Left cardiac atrium (tissue), 4 donors: Measurements from ENCODE around the gene GRIK4. TPM values are rescaled to one million over a fixed set of nuclear protein-coding genes. Genes with fewer than 3 reads are reported as not detected.

Source experiments
- ATAC-seq, 2 donors: fragments of 200-7000 bp; cut with Tn5 transposase; one replicate each; pipeline ENCODE4 v1.9.1; 2020; ENCODE audit warnings: mild to moderate bottlenecking in 2 of 2, moderate library complexity in 2 of 2
- DNase-seq: peaks from one replicate; pipeline ENCODE4 v3.0.0-alpha.2; 2020
- intact Hi-C, 2 donors: fragments of 100-400 bp; cut with DNase I; formaldehyde crosslinking; loops; one replicate each; pipeline versions ENCODE4 v1.14.1 to v1.15.1; 2022 to 2023
- total RNA-seq, 2 donors: library from RNA; stranded (reverse); fragmentation: NEBNext Ultra II Directional; extraction: Animal tissue kit (Norgen Biotek cat#: 25700); gene quantifications; one replicate each; pipeline ENCODE4 v1.2.1, GENCODE V29; 2021
- donor health status: DM: no; HTN: yes; CAD: no.
- donor health status: DM: no; HTN: yes; CAD: no; lungs with severe emphysema.
- donor health status: DM: yes; HTN: yes; CAD: no.
- donor health status: Dilated cardiomyopathy.

GRIK4 gene
- total RNA-seq, 2 donors from 2014 or later: 0.35 to 0.55 TPM

DNA sequence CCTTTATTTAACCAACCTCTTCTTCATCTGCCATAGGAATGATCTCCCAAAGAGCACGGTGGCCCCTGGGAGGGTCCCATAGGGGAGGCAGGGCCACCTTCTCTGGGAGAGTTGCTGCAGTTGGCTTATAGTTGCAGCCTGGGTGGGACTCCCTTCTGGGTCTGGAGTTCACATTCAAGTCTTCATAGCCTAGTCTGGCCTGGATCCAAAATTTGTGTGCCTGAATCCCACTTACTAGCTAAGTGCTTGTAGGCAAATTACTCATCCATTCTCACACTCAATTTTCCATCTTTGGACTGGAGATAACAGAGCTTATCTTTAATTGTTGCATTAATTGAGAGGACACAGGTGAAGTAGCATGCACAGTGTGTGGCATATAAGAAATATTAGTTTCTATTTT, 163.6 kb downstream of the GRIK4 start:
- intact Hi-C loops: no loop called here
- no peak for ATAC-seq
- no peak for DNase-seq

DNA sequence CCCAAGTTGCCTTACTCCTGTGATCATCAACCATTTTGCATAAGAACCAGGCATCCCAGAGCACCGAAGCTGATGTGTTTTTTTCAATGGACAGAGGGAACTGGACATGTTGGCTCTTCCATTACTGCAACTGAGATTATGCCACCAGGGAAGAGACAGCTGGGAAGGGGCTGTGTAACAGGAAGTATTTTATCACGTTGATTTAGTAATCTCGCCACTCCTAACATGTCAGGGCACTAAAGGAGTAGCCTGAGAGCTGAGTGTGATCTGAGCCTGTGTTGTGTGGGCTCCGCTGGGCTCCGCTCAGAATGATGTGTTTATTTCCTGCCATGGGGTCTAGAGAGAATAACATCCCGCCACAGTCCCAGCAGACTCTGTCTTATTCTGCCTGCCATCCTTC, 165.4 kb downstream of the GRIK4 start:
- no peak for DNase-seq
- no peak for ATAC-seq
- intact Hi-C loops: no loop called here

DNA sequence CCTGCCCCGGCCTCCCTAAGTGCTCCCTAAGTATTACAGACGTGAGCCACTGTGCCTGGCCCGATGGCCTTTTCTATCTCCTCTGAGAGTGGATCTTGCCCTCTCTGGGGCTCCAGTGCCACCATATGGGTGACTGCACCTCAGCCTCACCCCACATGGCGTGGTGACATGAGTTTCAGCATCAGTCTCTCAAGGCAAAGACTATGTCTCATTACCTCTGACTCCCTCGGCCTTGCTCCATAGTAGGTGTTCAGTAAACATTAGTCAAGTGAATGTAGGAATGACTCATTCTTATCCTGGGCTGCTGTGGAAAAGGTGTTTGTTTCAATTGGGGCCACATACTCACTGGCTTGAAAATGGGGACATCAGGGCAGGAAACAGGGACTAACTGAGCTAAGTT, 168.8 kb downstream of the GRIK4 start:
- DNase-seq (no peak), ATAC-seq (no peak)
- intact Hi-C loops: loop anchor here (5.0 to 10.0 kb wide), 2 partner anchors 168 to 274 kb away; partner anchors contain the start of gene GRIK4 (in 1 of the 2)

DNA sequence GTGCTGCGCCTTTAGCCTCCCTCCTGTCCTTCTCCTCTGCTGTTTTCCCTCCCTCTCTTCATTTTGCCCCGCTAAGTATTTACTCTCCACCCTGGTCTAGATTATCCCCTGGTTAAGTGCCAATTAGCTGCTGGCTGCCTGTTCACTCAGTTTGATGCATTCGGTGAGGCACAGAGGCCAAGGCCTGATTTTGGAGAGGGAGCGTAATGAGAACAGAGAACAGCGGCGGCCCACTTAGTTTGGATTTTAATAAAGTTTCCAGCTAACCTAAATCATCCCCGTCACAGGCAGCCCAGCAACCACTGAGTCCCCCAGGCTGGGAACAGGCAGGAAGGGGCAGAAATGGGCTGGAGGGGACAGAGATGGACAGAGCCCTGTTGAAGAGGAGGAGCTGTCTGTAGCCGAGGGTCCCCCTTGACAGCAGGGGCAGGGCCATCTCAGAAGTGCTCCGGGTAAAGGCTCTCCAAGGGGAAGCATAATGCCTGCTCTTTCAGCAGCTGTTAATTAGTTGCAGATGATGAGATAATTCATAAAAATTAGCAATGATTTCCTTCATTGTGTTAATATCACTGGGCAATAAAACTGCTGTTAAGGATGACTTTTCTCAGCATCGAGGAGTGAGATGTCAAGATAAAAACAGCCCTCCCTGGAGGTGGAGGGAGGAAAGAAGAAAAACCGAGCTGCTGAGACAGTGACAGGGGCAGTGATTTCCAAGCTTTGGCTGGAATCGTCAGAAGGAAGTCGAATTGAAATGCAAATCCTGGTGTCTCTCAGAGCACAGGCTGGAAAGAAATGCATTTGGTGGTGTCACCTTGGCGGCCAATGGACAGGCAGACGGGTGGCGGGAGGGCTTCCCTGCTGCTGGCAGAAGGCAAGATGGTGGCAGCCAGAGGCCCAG, 170.1 kb downstream of the GRIK4 start:
- no peak for ATAC-seq
- DNase-seq: no peak
- intact Hi-C loops: loop anchor here (5.0 to 10.0 kb wide), 2 partner anchors 169 to 273 kb away; partner anchors contain the start of gene GRIK4 (in 1 of the 2)

DNA sequence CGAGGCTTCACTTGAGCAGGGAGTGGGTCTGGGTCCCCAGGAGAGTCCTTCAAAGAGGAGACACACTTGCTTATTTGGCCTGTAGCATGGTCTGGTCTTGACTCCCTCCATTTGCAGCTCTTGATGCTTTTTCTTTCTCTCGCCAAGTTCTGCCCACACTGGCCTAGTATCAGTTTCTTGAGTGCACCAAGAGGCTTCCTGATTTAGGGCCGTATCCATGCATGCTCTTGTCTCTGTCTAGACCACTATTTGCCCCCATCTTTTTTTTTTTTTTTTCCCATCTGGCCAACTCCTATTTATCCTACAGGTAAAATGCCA, 170.7 kb downstream of the GRIK4 start:
- no peak for ATAC-seq
- intact Hi-C loops: loop anchor here (5.0 to 10.0 kb wide), 2 partner anchors 170 to 273 kb away; partner anchors contain the start of gene GRIK4 (in 1 of the 2)
- DNase-seq: no peak

DNA sequence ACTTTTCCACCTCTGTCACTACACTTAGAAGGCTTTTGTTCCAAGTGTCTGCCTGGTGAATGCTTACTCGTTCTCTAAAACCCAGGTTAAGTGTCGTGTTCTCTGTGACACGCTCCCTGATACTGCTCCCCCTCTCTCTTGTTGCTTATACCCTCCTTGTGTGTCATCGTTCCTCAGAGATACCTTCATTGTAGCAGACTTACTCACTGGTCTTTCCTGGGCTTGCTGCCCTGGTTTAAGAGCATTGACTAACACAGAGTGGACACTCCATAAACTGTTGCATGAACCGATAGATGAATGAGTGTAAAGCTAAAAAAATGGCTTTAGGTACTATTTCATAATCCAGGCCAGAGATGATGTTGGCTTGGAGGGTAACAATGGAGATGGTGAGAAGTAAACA, 171.3 kb downstream of the GRIK4 start:
- ATAC-seq (no peak), DNase-seq (no peak)
- intact Hi-C loops: loop anchor here (5.0 to 10.0 kb wide), 2 partner anchors 171 to 272 kb away; partner anchors contain the start of gene GRIK4 (in 1 of the 2)

DNA sequence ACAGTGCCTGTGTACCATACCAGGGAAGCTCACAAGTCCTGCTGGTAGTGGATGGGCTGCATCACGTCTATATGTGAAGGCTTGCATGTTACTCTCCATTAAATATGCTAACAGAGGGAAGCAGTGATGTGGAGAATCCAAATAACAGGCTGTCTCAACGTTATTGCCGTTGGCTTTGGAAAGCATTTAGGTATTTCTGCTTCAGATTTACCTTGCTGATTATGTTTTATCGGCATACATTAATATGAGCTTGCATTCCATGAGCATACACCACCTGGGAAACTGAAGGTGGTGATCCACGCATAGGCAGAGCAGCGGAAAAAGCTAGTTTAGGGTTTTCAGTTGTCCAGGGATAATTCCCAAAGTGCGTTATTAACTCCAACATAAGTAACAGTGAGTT, 175.0 kb downstream of the GRIK4 start:
- ATAC-seq (no peak), DNase-seq (no peak)
- intact Hi-C loops: loop anchor here in 1 of 2 donors (10.0 kb wide), 1 partner anchor 268 kb away; no protein-coding TSS in a partner anchor

DNA sequence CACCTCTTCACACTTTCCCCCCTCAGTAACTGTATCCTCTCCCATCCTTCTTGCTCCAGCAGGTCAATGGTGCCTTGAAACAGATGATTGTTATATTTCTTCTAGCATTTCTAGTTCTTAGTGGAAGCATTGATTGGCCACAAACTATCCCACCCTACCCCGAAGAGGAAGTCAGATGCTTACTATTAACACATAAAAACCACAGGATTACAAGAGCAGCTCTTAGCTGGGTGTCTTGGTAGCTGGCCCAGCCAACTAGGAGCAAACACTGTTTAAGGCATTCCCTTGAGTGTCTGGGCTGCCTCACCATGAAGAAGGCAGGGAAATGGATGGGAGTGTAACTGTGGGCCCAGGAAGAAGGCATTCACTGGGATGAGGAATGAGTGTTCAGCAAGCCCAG, 176.6 kb downstream of the GRIK4 start:
- ATAC-seq (no peak), DNase-seq (no peak)
- intact Hi-C loops: loop anchor here in 1 of 2 donors (10.0 kb wide), 1 partner anchor 267 kb away; no protein-coding TSS in a partner anchor

DNA sequence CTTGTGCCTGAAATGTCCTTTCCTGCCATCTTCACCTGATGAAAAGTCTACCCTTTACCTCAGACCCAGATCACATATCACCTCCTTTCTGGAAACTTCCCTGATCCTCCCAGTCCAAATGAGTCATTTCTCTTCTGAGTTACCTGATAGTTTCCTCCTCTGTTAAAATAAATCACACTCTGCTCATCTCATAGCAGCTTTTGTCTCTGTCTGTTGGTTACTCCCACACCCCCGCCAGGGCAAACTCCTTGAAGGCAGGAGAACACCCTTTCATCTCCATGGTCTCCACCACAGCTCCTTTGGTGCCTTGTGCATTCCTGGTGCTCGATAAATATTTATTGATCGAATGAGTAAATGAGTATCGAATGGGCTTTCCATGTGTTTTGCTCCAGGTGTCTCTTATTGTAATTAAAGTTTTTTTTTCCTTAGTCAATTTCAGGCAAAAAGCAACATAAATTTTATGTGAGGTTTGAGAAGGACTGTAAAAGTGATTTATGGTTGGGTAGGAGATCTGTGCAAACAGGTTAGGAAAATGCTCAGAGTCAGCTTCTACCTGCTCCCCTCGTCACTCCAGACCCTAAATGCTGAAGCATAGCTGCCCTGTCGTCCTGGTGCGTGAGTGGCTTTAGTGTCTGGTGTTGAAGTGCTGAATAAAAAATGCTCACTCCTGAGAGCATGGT, 178.2 kb downstream of the GRIK4 start:
- intact Hi-C loops: loop anchor here in 1 of 2 donors (10.0 kb wide), 1 partner anchor 265 kb away; no protein-coding TSS in a partner anchor
- DNase-seq (no peak), ATAC-seq (no peak)

DNA sequence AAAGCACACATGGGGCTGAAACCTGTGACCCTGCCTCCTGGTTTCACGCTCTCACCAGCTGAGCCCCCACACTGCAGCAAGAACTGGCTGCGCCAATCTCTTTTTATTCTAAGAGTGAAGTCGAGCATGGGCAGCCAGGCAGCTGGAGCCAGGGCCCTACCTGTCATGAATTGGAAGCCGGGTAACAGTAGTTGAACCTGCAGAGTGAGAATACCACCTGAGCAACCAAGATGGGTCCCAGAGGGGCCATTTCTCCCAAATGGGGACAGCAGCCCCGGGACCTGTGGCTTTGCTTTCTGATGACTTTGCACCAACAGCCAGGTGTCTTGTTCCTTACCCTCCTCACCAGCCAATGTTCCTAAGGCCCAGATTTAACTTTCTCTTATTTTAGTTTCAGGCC, 178.9 kb downstream of the GRIK4 start:
- no peak for ATAC-seq
- DNase-seq: no peak
- intact Hi-C loops: no loop called here

DNA sequence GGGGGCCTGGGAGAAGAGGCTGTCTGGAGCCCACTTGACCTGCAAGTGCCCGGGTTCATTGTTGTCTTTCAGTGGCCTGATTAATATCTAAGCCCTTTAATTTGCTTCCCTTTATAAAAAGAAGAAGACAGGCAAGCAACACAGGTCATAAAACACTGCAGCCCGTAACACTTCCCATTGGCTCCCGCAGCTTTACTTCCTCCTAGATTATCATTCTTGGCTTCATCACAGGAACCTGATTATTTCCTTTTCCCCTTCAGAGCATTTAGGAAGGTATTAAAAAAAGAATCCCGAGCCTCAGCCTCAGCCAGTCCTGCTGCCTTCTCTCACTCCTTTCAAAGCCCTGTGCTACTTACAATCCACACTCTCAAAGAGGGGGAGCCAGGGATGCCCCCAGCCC, 183.2 kb downstream of the GRIK4 start:
- no peak for ATAC-seq
- DNase-seq: no peak
- intact Hi-C loops: no loop called here

DNA sequence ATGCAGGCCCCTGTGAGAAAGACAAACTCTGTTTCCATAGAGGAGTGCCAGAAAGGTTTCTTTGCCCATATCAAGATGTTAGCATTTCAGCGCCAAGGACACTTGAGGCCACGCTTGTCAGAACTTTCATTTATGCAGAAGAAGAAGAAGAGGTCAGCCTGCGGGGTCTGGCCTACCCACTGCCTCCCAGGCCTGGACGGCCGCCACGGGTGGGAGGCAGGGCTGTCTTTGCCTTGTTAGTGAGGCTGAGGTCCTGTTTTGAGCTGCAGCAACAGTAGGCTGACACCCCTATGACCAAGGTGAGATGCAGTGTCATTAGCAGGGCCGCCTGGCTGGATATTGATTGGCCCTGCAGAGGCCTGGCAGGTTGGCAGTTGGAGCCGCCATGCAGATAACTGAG, 183.9 kb downstream of the GRIK4 start:
- intact Hi-C loops: no loop called here
- DNase-seq (no peak), ATAC-seq (no peak)

DNA sequence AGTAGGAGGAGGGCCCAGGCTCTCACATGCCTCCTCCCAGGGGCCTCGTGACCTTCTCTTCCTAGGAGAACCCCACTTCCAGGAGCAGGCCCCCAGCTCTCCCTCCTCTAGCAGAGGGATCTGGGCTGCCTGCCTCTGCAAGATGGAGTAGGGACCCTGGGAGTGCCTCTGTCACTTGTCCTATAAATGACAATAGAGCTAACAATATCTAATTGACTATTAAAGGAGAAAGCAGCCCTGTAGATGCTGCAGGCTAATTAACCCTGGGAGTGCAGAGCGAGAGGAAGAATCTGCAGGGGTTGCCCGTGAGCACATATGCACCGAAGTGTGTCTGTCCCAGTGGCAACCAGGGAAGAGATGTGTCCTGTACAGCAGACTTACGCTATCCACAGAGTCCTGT, 184.4 kb downstream of the GRIK4 start:
- intact Hi-C loops: no loop called here
- no peak for ATAC-seq
- no peak for DNase-seq

DNA sequence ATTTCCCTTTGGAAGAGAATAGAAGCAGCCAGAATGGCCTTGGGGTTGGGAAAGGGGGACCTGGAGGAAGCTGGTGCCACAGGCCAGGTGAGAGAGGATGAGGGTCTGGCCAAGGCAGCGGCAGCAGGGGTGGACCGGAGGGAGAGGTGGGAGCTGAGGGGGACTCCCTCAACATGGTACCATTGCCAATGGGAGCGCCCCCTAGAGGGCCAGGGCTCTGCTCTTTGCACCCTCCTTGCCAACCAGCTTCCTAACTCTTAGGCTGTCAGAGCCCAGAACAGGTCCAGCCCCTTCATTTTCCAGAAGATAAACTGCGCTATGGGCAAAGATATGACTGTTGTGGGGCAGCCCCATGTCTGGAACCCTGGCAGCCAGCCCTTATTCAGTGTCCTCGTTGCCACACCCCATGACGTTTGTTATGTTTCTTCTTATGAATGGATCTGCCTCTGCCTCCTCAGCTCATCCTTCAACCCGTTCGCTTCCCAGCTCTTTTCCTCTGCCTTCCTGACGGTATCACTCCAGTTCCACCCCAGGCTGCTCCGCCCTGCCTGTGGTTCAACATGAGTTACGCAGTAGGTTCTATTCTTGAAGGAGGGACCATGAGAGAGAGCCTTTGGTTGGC, 185.2 kb downstream of the GRIK4 start:
- no peak for DNase-seq
- ATAC-seq: no peak
- intact Hi-C loops: no loop called here

DNA sequence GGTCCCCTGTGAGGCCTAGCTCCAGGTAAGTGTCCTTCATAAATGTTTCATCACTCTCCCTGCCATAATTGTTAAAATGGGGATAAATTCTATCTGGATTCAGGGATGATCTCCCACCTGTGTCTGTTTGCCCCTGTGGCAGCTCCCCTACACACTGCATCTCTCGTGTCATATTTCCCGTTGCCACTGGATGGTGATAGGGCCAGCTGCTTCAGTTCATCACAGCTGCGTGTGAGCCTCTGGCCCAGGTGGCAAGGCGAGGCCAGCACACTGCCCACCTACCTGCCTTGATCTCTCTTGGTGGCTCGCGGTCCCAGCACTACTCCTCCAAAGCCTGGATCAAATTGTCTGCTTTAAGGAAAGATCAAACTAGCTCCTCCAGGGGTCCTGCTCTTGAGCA, 187.4 kb downstream of the GRIK4 start:
- intact Hi-C loops: no loop called here
- ATAC-seq (no peak), DNase-seq (no peak)

DNA sequence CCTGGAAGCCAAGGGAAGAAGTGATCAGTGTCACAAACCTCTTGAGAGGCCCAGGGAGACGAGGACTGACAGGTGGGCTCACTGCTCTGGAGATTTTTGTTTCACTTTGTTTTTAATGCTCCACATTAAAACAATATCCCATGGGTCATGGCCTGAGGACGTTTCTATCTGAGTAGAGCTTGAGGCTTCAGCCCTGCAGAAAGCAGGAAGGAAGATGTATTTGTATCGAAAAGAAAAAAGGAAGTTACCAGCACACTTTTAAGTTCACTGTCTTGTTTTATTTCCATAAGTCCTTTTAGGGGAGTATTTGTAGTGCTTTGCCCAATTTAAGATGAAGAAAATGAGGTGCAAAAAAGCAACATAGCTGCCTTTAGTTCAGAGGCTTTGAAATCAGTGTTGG, 191.1 kb downstream of the GRIK4 start:
- intact Hi-C loops: no loop called here
- DNase-seq: no peak
- ATAC-seq: no peak

DNA sequence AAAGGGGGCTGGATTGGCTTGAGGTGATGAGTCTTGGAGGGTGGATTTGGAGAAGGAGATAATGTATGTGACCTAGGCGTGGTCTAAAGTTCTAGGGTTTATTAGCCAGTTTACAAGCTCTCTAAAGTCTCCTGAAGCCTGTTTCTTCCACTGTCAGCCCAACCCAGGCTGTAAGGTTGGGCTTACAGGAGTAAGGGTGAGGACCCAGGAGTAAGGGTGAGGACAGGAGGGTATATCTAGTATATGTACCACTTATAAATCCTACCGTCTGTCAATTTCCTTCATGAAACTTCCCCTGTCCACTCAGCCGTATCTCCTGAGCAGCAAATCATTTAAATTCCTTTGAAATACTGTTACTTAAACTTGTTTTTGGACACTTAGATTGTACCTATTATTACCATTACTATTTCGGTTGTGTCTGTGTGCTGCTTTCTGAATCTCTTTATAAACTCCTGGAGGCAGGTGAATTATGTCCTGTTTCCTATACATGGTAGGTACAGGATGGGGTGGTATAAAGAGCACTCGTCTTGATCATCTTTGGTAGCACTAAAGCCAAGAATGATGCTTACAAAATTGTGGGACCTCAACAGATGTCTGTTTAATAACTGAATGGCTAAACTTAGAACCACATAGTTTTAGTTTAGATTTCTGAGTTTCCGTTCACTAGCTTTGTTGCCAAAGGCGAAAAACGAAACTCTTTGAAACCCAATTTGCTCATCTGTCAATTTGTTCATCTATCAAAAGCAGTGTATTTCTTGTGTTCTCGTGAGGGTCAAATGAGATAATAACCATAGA, 192.0 kb downstream of the GRIK4 start:
- intact Hi-C loops: no loop called here
- DNase-seq (no peak), ATAC-seq (no peak)

DNA sequence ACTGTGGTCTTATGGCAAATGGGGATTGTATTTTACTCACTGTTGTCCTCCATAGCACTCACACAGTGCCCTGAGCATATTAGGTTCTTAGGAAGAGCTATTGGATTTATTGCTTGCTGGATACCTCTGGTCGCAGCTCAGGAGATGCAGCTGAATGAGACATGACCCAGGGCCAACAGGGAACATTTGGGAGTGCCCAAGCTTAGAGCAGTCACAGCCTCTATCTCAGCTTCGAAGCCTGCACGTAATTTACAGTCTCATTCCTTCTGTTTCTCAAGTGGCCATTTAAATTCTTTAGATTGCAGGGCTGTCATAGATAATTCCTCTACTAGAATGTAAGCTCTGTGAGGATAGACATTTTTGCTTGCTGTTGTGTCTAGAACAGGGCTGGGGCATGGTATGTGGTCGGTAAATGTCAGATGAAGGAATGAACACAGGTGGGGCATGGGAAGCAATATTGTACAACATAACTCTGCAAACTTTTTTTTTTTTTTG, 192.8 kb downstream of the GRIK4 start:
- no peak for ATAC-seq
- DNase-seq: no peak
- intact Hi-C loops: no loop called here

DNA sequence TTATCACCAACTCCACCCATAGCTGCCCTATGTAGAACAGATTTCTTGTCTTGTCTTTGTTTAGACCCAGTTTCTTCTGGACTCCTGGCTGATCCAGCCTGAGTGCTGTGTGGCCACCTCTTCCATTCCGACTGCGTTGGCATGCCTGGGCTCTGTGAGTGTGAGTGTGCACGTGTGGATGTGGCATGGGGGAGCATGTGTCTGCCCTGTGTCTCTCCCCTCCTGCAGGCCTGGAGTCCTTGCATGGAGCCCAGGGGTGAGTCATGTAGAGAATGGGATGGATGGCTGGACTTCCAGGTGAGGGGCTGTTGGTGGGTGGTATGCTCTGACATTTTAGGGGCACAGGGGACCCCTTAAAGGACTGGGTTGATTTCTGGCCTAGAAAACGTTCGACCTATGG, 194.7 kb downstream of the GRIK4 start:
- DNase-seq (no peak), ATAC-seq (no peak)
- intact Hi-C loops: no loop called here
